ENCODE measurements around the gene RUNDC3A. TPM values are rescaled to one million over a fixed set of nuclear protein-coding genes. Genes with fewer than 3 reads are reported as not detected.

Gene RUNDC3A
- total and polyA plus RNA-seq, 2 of the 8 experiments (the other 6 are each of a cell fraction or from before 2014, with no cell fraction given), result 6.4 to 13.8 TPM

- H2BK12ac ChIP-seq (ENCODE audit: low read depth, low read length), result peak overlapping the region; percentile 6; the same call in 1 of the 2 replicates
- H3K56ac ChIP-seq (replicated peaks; ENCODE audit: insufficient read length, low read depth, low read length), result no peak overlapping the region
- no peak overlapping the region for H3K27ac ChIP-seq (ENCODE audit: low read depth, low read length)
- H3K79me1 ChIP-seq (ENCODE audit: low read depth, low read length), result peaks cover 12% of the 10 kb centered on the region
- no peak overlapping the region for H4K5ac ChIP-seq (ENCODE audit: insufficient read length, low read depth, low read length)
- peak overlapping the region; percentile 18; the same call in 1 of the 2 replicates for H2BK15ac ChIP-seq (ENCODE audit: low read length)
- FAIRE-seq (no peak), DNase-seq (ENCODE audit: low read depth in 1 of 2, low spot score in 2 of 2) (no peak)
- H2BK5ac ChIP-seq (ENCODE audit: low read depth, low read length), result peak overlapping the region; percentile 38; the same call in 1 of the 2 replicates
- H2AFZ ChIP-seq (ENCODE audit: low read length), result no peak overlapping the region
- H3K9me3 ChIP-seq (ENCODE audit: insufficient read depth in 2 of 2, low read depth in 1 of 2, low read length in 1 of 2), result no peaks in the 10 kb centered on the region
- ChIA-PET POLR2A (ENCODE audit: partially characterized antibody) (interaction anchor here (1.1 to 3.8 kb wide), 14 partner anchors 8 to 170 kb away, joined by 3 to 15 read pairs (median 4); partner anchors contain the start of gene GPATCH8), CTCF (ENCODE audit: partially characterized antibody) (interaction anchor here (0.7 to 10.1 kb wide), 12 partner anchors 10 to 419 kb away, joined by 3 to 177 read pairs (median 4); partner anchors contain the start of gene GRN)
- 55% methylated on average over 9 of the region's 11 CpGs; no CpG with 5 or more reads in 1 of the 2 experiments for WGBS, 2 experiments (ENCODE audit: extremely low coverage in 1 of 2, insufficient coverage in 1 of 2, insufficient read length in 1 of 2, insufficient replicate concordance in 2 of 2, low coverage in 1 of 2, low lambda C conversion rate in 2 of 2, missing lambda C conversion rate in 1 of 2)
- no peak overlapping the region for H2BK20ac ChIP-seq (ENCODE audit: low read length)
- peaks cover 0 to 7% of the 10 kb centered on the region in 2 experiments; a peak in 1 of 4 replicates for H3K79me2 ChIP-seq (ENCODE audit: control insufficient read depth in 1 of 2, insufficient read depth in 2 of 2, low read length in 2 of 2)
- H3K36me3 ChIP-seq (ENCODE audit: control insufficient read depth in 2 of 4, insufficient read depth in 4 of 4, low read length in 3 of 4), result peaks cover 0 to 6% (median 1%) of the 10 kb centered on the region in 4 experiments; a peak in 1 of 8 replicates
- no peaks in the 10 kb centered on the region for H3K27me3 ChIP-seq (replicated peaks in 1 of 4; ENCODE audit: control insufficient read depth in 3 of 4, extremely low read depth in 1 of 4, insufficient read depth in 3 of 4, low read length in 3 of 4)
- H3K18ac ChIP-seq (ENCODE audit: extremely low read depth, low read length), result no peak overlapping the region; the same call in 1 of the 2 replicates
- H3K4ac ChIP-seq (replicated peaks; ENCODE audit: insufficient read length, low read depth, low read length), result no peak overlapping the region
- H3K23ac ChIP-seq (ENCODE audit: insufficient read length), result no peak overlapping the region
- peak overlapping the region; percentile 52 to 79 for H3K4me2 ChIP-seq (ENCODE audit: insufficient read depth in 1 of 2, low read depth in 2 of 2, low read length in 2 of 2)
- H3K14ac ChIP-seq (ENCODE audit: insufficient read length), result no peak overlapping the region
- no peak overlapping the region for H4K8ac ChIP-seq (ENCODE audit: extremely low read depth, insufficient read depth, low read length)
- H2AK5ac ChIP-seq (ENCODE audit: low read depth, low read length), result no peak overlapping the region
- peaks cover 3 to 23% of the 10 kb centered on the region in 2 experiments for H4K20me1 ChIP-seq (replicated peaks in 1 of 2; ENCODE audit: control insufficient read depth in 1 of 2, insufficient read depth in 2 of 2, low read length in 2 of 2)
- peaks cover 2% of the 10 kb centered on the region; the same call in 1 of the 2 replicates for H3K23me2 ChIP-seq (ENCODE audit: low read depth, low read length)
- no peak overlapping the region for H4K91ac ChIP-seq (replicated peaks; ENCODE audit: insufficient read length, low read length)
- no peak overlapping the region for H3K9ac ChIP-seq (replicated peaks in 1 of 4; ENCODE audit: extremely low read depth in 1 of 4, low read depth in 3 of 4, low read length in 3 of 4)
- H2BK120ac ChIP-seq (replicated peaks; ENCODE audit: low read depth, low read length), result no peak overlapping the region
- H3K4me1 ChIP-seq (replicated peaks in 1 of 4; ENCODE audit: control insufficient read depth in 3 of 4, insufficient read depth in 4 of 4, low read length in 3 of 4), result peaks cover 9 to 23% (median 18%) of the 10 kb centered on the region in 4 experiments
- peak overlapping the region in 3 of 4 experiments; percentile 3 to 100 (median 15); a peak in 5 of 8 replicates for H3K4me3 ChIP-seq (ENCODE audit: extremely low read depth in 1 of 4, insufficient read depth in 2 of 4, low read depth in 3 of 4, low read length in 4 of 4)
- TF ChIP-seq ZNF274 (IDR thresholded peaks at IDR 0.05; ENCODE audit: borderline replicate concordance, extremely low read depth, low read length) (no peak), POLR2AphosphoS5 (IDR thresholded peaks at IDR 0.05; ENCODE audit: low read depth, low read length) (no peak), ATF2 (IDR thresholded peaks at IDR 0.05; ENCODE audit: low read length) (no peak), TAF1 (IDR thresholded peaks at IDR 0.05; ENCODE audit: low read depth, low read length) (no peak), CHD2 (IDR thresholded peaks at IDR 0.05; ENCODE audit: low read length) (no peak), EZH2 (IDR thresholded peaks at IDR 0.05; ENCODE audit: low read depth, low read length, severe bottlenecking) (no peak), BACH1 (IDR thresholded peaks at IDR 0.05; ENCODE audit: low read length) (no peak), SUZ12 (IDR thresholded peaks at IDR 0.05; ENCODE audit: low read length) (no peak), YY1 (IDR thresholded peaks at IDR 0.05; ENCODE audit: low read depth, low read length) (no peak)
Observed at GRCh38 chr17:44361292-44362260, 53.2 kb downstream of the RUNDC3A start.
